GM21723 (cell line): ENCODE results near the gene OPN3.

Experiments
- ATAC-seq: cut with Tn5 transposase; IDR thresholded peaks from one replicate; pipeline ENCODE4 v1.9.1; 2021; ENCODE audit warnings: mild to moderate bottlenecking, moderate library complexity; ENCODE audit not compliant: unreplicated experiment

Gene OPN3

DNA sequence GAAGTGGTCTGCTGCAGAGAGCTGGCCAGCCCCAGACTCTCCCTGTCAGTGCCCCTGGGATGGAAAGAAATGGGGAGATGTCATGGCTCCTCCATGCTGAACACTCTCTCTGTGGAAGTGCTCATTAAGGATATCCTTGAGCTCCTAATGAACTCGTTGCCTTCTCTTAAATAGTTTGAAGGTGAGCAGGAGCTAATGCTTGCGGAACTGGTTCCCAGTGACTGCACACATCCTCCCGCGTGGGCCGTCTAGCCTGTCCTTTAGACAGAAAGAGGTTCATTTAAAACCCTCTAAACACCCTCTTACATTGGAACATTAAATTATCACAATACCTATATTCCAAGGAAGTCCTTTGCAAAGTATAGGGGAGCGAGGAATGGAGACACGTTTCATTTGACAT is 6.0 kb upstream of the OPN3 start:
- ATAC-seq, result no peak

DNA sequence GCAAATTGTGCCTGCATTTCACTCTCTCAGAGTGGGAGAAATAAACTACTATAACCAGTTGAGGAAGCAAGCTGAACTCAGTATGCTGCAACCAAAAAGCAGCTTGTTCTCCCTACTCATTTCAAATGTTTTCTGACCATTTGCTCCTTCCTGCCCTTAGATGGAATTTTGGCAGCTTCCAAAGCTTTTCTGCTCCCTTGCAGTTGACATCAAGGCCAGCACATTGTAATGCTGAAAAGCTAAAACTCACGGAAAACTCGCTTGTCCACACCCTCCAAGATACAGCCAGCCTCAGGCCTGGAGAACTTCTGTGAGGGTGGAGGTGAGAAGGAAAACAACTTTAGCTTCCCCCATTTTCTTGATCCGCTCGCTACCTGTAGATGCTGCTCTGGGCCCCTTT is 5.0 kb upstream of the OPN3 start:
- ATAC-seq, result no peak

DNA sequence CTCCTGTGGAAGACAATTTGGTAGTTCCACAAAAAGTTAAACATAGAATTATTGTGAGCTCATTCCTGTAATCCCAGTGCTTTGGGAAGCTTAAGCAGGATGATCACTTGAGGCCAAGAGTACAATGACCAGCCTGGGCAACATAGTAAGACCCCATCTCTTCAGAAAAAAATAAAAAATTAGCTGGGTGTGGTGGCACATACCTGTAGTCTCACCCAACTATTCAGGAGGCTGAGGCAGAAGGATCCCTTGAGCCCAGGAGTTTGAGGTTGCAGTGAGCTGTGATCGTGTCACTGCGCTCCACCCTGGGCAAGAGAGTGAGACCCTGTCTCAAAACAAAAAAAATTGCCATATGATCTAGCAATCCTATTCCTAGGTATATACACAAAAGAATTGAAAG is 4.1 kb upstream of the OPN3 start:
- no peak for ATAC-seq

DNA sequence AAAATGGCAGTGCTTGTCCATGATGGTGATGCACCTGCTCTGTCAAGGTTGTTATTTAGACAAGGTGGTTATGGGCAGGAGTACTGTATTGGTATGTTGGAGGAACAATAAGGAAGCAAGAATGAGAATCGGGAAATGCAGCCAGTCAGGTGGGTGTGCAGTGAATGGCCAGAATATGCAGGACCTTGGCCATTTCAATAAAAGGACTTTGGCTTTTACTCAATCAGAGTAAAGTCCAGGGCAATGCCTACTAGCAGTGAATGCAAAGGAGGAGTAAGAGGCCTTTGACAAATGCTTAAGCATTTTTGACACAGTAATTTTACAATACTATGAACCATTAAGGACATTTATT is 2.4 kb upstream of the OPN3 start:
- ATAC-seq, result no peak

DNA sequence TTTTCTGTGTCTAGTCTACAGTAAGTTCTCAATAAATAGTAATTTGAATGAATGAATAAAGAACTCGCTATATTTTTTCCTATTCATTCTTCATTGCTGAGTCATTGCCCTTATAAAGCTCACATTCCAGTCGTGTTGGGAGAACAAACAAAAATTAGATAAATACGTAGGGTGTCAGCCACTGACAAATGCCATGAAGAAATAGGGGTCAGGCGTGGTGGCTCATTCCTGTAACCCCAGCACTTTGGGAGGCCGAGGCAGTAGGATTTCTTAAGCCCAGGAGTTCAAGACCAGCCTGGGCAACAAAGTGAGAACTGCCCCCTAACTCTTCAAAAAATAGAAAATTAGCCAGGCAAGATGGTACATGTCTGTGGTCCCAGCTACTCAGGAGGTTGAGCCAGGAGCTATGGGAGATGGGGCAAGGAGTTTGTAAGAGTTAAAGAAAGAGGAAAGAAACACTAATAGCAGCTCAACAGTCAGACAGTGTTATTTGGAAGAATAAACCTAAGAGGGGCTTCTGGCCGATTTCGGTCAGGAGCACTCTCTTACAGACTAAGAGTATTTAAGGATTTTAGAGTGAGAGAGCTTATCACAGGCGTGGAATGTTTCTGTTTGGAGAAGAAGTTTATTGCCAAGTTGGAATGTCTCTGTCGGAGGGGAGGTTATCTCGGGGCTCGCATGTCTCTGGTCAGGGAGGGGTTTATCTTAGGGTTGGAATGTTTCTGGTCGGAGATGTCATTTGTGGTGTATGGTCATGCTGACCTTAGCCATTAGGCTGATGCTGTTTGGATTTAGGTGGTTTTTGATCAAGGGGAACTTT is 1.8 kb upstream of the OPN3 start:
- no peak for ATAC-seq

DNA sequence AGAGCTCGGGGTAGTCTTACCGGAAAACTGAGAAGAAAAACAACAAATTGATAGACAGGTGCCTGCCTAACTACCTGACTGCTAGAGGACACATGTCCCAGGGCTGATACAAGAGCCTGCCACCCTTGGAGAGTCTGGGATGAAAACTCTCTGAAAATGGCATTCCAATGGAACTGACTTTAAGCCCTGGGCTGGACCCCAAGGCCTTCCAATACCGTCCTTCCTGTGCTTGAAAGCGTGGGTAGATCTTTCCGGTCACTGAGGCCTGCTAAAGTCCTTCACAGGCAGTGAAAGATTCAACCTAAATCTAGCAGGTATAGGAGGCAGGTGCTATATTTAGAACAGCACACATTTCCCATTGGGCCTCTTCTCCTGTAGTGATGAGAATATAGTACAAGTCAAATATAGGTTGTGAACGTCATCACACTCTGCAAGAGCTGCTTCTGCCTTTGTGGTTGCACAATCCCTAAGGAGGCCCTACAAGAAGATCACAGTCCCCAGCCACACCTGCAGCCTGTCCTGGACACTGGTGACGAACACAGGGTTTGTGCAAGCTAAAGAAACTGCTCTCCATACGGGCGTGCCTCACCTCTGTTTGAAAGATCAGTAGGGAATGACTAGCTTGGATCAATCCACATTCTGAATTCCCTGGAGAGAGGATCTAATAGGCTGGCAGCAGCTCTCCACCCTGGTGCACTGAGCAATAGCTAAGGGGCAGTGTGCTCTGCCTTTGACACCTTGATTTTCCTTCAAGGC is 876 bp upstream of the OPN3 start:
- no peak for ATAC-seq

DNA sequence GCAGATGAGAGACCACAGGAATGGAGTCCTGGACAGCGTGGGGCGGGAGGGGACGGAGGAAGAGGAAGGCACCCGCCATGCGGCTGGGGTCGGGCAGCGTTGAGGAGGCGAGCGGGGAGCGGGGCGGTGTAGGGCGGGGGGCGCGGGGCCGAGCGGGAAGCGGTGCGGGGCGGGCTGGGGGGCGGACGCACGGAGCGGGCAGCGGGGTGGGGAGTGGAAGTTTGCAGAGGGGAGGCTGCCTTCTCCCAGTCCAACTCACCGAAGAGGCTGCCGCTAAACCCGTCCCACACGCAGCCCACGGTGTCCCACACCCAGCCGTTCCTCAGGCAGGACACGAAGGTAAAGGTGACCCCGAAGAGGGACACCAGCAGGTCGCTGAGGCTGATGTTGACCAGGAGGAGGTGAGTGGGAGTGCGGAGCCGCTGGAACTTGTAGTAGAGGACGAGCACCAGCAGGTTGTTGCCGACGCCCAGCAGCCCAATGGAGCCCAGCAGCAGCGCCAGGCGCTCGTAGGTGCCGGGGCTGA is 483 bp downstream of the OPN3 start:
- ATAC-seq, result peak; percentile 50

DNA sequence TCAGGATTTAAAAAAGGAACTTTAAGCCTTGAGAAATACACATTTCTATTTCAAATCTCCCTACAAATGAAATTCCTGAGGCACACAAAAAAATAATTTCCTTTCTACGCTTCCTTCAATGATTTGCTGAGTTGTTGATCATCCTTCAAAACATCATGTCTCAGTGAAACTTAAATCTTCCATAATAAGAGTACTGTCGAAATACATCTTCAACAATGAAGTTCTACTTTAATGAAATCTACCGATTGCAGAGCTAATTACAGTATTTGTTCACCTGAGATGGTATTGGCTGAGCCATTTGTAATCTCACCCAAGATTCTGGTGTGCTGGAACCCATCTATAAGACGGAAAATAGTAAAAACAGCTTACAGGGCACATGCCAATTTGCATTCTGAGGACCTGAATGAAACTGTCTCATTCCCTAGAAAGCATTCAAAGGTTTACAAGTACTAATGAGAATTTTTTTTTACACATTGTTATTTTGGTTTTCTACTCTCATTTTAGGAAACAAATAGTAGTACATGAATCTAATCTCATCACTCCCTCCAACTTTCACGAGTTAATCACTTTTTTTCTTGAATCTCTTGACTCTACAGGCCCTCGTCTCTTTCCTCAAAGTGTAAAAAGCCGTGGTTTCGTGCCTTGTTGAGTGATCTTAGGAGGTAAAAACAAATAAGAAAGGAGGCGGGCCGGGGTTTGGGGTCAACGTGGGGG is 1.1 kb downstream of the OPN3 start:
- peak; percentile 3 for ATAC-seq

DNA sequence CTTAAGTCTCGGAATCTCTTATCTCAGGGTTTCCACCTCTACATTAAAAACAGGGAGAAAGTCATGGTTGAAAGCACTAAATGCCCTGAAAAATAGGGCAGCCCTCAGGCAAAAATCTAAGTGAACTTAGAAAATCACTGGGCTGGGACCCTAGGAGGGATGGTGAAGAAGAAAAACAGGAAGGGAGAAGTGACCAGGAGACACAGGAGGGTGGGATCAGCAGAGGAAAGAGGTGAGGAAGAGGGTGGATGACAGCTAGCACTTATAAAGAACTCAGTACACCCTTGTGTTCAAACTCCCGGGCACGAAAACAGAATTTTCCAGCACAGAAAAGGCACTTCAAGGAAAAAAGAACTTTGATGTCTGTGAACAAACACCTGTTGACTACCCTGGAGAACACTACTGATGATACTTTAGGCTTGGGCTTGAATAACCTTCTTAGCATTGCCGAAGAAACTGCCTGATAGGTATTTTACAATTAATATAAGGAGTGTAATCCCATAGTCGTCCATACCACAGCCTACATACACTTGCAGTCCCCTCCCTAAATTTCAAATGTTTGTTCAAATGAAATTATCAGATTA is 2.0 kb downstream of the OPN3 start:
- no peak for ATAC-seq

DNA sequence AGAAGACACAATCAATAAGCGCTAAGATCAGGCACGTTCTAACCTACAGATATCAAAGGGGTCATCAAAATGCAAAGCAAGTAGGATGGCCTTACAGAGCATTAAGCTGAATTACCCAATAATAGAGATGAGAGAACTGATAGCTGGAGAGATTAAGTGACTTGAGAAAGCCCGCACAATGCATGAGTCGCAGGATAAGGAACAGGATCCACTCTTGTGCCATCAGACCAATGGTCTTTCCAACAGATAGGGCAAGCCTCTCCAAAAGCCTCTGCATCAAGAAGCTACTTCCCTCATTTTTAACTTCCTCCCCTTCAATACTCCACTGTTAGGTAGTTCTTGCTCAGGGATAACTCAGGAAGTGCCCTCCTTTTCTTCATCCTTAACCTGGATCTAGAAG is 2.6 kb downstream of the OPN3 start:
- ATAC-seq, result no peak

DNA sequence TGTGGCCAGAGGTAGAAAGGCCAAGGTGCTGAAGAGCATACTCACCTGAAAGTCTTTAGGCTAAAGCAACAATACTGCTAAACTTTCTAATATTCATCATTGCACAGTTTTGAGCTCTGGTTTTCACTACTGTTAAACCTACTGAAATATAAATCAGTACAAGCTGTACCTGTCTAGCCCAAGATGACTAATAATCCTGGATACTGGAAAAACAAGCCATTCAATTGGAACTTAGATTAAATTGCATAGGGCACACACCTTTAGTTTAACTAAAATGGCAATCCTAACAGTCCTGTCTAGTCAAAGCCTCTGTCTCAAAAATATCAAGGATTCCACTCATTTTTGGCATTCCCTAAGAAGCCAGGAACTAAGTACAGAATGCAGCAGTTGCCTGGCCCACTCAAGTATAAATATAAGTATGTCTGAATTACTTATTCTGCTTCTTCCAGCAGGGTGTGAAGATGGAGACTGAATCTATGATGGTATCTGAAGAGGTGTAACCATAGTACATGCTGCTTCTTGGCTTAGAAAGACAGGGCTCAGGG is 3.1 kb downstream of the OPN3 start:
- no peak for ATAC-seq

DNA sequence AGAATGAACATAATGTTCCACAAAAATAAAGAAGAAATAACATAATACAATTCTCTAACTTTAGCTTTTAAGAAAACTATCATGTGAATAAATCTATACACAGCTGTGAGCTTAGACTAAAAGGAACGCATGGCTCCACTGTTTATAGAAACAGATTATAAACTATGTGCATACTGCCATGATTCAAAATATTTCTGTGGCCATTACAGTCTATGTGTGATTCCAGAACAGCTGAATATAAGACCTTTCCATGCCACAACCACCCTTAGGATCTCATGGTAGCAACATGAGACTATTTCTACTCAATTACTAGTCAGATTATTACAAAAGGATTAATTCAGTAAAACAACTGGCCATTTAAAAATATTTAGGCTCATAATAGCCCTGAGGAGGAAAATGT is 3.9 kb downstream of the OPN3 start:
- ATAC-seq, result no peak

DNA sequence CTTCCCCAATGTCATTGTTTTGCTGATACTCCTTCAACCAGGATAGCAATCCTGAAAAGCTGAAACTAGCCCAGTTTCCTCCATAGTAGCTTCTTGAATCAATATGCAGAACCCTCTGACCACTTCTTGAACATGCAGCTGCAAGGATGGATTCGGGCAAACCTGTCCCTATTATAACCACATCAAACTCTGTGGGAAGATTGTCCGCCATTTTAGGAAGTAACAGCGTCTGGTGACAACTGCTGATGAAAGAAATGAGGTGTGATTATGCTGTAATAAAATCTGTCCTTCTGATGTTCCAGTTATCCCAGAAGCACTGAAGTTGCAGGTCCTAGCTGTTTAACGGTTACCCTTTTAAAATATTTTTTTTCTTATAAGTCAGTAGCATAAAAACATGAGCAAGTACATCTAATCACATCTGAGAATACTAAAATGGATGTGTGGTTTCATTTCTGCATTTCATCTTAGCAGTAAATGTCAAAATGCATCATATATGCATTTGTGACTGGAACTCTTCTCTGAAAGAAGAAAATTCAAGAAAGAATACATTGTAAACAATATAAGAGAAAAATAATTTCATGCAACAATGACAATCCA is 4.5 kb downstream of the OPN3 start:
- ATAC-seq, result no peak

DNA sequence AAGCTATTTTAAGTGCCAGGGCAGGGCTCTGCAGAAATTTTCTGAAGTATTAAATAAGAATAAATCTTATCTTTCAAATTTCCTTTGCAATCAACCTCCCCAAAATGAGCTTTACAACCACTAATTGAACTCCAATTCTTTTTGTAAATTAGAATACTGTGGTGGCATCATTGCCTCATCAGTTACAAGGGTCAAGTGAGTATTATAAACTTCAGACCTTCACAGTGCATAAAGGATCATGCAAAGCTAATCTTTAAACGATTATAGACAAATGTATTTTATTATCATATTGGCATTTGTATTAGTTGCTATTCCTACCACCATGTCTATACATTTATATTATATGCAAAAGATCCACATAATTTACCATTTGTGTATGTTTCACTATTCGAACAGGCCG is 7.2 kb downstream of the OPN3 start:
- no peak for ATAC-seq

DNA sequence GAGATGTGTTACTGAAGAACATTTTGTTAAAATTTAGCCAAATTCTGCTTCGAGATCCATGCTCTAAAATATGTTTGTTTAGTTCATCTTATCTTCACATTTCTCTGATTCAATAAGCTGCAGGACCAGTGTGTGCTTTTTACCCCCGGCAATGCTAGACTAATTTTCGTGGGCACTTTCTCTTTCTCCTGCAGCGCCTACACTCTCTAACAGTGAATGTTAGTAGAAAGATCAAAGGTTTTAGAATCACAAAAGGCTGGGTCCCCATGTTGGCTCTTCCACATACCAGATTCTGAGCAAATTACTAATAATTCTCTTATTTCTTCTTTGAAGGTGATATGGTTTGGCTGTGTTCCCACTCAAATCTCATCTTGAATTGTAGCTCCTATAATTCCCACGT is 8.5 kb downstream of the OPN3 start:
- no peak for ATAC-seq

DNA sequence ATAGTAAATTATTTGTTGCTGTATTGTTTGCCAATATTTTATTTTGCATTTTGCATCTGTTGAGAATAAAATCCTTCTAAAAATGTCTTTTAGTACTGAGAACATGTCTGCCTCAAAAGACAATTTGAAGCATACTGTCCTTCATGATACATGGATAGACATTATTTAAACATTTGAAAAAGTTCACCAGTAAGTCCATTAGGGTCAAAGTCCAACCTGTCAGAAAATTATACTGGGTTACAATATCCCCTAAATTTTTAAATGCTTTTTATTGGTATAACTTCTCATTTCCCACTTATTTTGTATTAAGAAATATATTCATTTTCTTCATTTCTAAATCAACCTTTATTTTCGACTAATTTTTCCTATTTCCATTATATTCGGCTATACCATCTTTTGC is 9.3 kb downstream of the OPN3 start:
- ATAC-seq, result no peak

DNA sequence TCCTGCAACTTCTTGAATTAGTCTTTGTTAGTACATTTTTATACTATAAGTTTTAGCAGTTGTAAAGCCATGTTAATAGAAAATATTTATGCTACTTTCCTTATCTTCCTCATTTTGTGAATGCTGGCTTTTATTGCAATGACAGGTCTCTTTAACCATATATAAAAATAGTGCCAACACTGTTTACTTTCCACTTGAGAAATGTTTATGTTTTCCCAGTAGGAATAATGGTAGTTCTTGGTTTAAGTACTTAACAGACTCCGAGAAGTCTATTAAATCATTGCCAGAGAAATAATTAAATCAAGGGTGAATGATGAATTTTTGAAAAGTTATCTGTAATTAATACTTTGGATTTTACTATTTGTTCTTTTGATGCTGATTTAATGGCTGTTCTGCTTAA is 9.7 kb downstream of the OPN3 start:
- ATAC-seq, result no peak

DNA sequence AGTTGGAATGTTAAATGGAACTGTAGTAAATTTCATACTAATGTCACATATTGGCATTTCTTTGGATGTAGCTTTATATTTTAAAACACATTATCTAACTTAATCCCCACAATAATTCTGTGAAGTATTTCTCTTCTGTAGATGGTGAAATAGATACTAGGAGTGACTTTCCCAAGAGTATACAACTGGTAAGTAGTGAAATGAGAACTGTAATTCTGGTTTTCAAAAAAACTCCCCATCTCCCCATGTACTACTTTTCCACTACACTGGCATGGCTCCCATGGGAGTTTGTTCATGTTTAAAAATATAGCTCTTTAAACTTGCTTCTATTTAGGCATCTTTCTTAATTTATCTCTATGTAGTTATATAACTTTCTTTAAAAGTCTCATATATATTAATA is 10.2 kb downstream of the OPN3 start:
- no peak for ATAC-seq

DNA sequence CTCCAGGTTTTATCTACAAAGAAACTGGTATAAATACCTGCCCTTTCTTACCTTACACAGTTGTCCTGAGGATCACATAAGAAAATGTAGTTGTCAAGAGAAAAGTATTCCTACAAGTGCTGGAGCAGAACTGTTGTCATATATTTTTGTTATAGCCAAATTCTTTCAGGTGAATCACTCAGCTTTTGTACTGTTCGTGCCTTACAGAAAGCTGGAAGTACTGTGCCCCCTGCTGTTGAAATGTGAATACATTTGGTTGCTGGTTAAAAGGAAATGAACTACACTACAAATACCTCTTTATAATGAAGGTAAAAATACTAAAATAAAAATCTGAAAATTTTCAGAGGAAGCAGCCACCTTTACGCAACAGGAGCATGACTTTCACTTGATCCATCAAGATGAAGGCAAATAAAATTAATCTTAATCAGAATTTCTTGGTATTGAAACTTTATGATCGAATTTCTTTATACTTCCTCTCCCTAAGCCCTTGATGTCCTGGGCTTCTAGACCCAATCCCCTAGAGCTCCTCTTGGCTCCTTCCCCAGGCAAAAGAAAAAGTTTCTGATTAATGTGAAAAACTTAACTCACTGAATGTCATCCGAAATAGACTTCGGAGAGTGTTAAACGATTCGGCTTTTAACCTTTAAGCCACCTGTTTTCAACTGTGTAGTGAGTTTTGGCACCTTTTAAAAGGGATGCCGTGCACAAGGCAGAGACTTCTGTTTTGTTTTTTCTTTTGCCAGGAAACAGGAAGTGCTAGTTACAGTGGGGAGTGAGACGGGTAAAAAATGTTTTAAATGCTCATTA is 12.5 kb downstream of the OPN3 start:
- ATAC-seq, result peak; percentile 93

DNA sequence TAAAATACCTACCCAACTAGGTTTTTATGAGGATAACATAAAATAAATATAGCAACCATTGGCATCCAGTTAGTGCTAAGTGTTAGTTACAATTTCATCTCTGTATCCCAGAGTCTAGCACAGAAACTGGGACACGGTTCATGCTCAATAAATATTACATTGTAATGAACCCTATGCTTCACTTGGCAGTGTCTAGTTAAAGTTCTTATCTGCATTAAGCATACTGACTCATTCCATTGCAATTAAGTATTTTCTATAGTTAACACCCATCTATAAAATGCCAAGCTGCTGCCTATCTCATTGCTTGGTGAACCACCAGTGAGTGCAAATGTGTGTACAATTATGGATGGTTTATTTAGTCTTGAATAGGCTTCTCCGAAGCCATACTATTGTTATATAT is 15.2 kb downstream of the OPN3 start:
- ATAC-seq, result no peak
